ENCODE measurements around the gene YAP1.

DNA sequence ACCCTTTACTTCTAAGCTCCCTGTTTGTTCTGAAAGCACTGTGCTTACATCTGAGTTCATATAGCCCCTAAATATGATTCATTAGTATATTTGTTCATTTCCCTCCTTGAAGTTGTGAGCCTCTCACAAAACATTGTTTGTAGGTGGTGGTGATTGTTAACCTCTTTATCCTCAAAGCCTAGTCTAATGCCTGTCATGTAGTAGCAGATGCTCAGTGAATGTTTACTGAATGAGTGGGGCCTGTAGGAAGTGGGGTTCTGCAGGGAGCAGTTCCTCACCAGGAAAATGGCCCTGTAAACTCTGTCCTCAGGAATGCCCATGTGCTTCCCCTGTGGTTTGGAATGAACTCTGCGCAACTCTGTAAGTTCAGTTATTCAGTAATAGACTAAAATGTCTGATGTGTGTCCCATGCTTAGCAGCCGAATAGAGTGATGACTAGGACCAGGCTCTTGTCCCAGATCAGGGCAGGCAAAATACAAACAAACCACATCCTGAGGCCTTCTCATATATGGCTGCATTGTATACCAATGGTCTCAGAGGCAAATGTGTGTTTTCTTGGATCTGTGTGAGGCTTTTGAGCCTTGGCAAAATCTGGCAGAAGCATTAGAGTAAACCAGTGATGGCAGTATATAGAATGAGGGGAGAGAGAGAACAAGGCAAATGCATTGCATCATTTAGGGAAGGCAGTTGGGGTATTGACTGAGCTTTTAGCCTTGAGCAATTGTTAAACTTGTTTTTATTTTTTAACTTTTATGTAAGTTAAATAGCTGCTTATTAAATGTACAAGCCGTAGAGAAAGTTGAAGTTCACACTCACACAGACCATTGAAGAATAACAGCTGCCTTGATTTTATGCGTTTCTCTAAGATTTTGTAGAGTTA is 115.7 kb downstream of the YAP1 start:
- TF ChIP-seq, protein P1, sequence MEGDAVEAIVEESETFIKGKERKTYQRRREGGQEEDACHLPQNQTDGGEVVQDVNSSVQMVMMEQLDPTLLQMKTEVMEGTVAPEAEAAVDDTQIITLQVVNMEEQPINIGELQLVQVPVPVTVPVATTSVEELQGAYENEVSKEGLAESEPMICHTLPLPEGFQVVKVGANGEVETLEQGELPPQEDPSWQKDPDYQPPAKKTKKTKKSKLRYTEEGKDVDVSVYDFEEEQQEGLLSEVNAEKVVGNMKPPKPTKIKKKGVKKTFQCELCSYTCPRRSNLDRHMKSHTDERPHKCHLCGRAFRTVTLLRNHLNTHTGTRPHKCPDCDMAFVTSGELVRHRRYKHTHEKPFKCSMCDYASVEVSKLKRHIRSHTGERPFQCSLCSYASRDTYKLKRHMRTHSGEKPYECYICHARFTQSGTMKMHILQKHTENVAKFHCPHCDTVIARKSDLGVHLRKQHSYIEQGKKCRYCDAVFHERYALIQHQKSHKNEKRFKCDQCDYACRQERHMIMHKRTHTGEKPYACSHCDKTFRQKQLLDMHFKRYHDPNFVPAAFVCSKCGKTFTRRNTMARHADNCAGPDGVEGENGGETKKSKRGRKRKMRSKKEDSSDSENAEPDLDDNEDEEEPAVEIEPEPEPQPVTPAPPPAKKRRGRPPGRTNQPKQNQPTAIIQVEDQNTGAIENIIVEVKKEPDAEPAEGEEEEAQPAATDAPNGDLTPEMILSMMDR (IDR thresholded peaks at IDR 0.05) = no peak
- no peak for TF ChIP-seq POLR2A (IDR thresholded peaks at IDR 0.05)

All from body of pancreas (tissue), 4 donors.